Peyer's patch (tissue), 4 donors: ENCODE results near the gene NRL.
A peak's percentile ranks its signal among the peaks of the same experiment; 100 is the strongest.

Experiments used
- CTCF ChIP-seq, 6 experiments: fragments of 450-650 bp in 4 of 6; fragments of 200-600 bp in 2 of 6; sonication (generic) in 1 of 6; IDR thresholded peaks; one replicate each; pipeline ENCODE4 v1.5.1; 2017 to 2019; ENCODE audit warnings: antibody characterized with exemption in 6 of 6, mild to moderate bottlenecking in 3 of 6, moderate library complexity in 1 of 6
- POLR2A ChIP-seq, 2 donors: fragments of 450-650 bp; IDR thresholded peaks; one replicate each; pipeline ENCODE4 v1.5.1; 2017; ENCODE audit warnings: antibody characterized with exemption in 2 of 2, mild to moderate bottlenecking in 2 of 2, moderate library complexity in 2 of 2

GRCh38 chr14:24146978-24147760 is 32.4 kb upstream of the NRL start, which contains the start of gene RNF31:
- TF ChIP-seq POLR2A (IDR thresholded peaks at IDR 0.05) (peak; percentile 38 to 54), CTCF (IDR thresholded peaks at IDR 0.05) (no peak)
